DND-41 (cell line): ENCODE results near the gene FKBP14.

Source experiments
- CTCF ChIP-seq: IDR thresholded peaks from 2 replicates; pipeline ENCODE4 v1.5.1; 2012; ENCODE audit warnings: borderline replicate concordance, low read length, moderate library complexity, mild to moderate bottlenecking; ENCODE audit not compliant: poor library complexity, severe bottlenecking; ENCODE audit errors: extremely low read depth
- EZH2 ChIP-seq: IDR thresholded peaks from 3 replicates; pipeline ENCODE4 v1.6.1; 2012; ENCODE audit warnings: borderline replicate concordance, low read depth, mild to moderate bottlenecking, moderate library complexity, low read length, inconsistent platforms; ENCODE audit not compliant: severe bottlenecking

GRCh38 chr7:30001998-30002397, 24.5 kb downstream of the FKBP14 start:
- TF ChIP-seq CTCF (no peak), EZH2 (no peak)
